NCI-H510A treated with DMSO at 0.1 percent for 48 hours (cell line): Measurements from ENCODE around the gene DARS1.

Source experiments
- DNase-seq: peaks from one replicate; lab custom pipeline; 2025; lab: John Stamatoyannopoulos, UW

The DARS1 gene

DNA sequence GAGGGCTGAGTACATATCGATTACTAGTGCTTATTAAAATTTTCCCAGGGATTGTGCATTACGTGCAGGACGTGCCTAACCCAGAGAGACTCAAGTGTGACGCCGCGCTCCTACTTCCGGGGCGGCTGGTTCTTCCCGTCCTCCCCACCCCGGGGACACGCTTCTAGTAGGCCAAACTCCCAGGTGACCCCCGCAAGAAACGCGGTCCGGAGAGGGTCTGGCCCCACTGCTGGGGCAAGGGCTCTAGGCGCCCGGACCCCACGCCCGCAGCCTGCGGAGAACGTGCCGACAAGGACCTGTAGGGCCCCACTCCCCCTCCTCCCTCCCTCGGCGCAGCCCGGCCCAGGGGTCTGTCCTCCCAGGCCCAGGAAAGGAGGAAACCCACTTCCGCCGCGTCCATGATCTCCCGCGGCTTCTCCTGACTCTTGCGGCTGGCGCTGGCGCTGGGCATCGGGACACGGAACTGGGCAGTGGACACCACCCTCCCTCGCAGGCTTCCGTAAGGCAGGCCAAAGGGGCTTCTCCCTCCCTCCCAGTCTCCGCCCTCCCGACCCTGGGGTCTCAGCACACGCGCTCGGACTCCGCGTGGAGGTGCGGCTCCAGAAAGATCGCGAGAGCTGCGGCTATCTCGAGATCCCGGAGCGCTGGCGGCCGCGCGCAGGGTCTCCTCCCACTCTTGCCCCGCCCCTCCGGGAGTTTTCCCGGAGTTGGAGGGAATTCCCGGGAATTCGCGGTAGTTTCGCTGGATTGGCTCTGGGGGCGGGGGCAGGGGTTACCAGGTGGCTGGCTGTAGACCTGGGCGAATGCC is at the start of gene DARS1:
DARS1 (minus strand) TSS at position 609 of the 808 bp plus-strand sequence; CDS start at position 451, 158 bp downstream.
- peak; percentile 90 for DNase-seq

- no peak for DNase-seq
Measured at GRCh38 chr2:136034629-136035028, 49.2 kb upstream of the DARS1 start.

DNA sequence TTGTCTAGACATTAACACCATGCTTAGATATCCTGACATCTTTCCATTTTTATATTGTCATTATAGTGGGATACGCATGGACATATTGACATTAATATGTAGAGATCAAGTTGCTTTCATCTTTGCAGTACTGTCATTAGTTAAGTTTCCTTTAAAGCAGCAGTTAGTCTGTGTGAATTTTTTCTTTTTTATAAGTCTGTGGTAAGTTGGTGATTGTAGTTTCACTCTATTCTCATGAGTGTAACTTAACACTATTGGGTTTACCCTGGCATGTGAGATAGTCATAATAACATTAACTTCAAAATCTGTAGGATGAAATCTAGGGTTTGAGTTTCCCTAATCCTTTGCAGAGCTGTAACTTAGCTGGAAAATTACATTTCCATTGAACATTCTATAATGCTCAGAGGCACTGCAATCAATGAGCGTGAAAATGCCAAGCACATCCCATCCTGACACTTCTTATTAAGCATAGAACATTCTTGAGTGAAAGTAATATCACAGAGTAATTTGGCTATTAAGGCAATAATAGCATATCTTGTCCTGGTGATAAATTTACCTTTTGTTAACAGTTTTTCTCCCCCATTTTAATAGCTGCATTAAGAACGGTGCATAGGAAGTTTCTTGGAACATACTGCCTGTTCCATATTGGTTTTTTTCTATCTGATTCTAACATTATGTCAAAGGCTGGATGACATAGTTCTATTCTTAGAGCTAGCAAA is 47.5 kb upstream of the DARS1 start:
- DNase-seq, result no peak

DNA sequence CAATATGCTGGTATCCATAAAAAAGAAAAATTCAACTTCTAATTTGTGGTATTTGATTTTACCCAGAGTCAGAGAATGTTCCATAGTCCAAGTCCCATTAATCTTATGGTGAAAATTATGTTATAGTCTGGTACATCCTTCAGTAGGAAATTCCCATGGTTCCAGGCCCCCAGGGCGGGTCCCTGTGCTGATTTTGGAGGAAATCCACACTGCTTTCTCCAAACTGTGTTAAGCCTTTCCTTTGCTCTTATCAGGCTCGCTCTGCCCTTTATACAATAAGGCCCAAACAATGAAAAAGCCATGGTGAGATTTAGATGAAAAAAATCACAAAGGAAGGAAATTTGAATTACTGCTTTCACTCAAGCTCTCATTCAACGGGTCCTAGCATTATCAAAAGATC is 46.8 kb upstream of the DARS1 start:
- no peak for DNase-seq

DNA sequence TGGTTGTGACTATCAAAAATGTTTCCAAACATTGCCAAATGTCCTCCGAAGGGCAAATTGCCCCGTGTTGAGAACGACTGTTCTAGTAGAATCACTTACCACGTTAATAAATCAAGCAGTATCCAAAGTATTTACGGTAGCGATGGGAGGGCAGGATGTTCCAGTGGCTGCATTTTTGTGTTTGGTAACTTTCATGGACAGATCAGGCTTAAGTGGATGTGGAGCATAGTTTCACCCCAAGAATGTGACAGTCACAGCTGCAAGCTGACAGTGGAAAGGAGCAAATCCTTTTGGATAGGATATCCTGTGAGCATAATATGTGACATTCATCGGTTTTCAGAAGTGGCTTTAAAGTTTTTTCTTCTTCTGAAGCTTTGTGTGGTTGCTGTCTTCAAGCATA is 46.3 kb upstream of the DARS1 start:
- no peak for DNase-seq

DNA sequence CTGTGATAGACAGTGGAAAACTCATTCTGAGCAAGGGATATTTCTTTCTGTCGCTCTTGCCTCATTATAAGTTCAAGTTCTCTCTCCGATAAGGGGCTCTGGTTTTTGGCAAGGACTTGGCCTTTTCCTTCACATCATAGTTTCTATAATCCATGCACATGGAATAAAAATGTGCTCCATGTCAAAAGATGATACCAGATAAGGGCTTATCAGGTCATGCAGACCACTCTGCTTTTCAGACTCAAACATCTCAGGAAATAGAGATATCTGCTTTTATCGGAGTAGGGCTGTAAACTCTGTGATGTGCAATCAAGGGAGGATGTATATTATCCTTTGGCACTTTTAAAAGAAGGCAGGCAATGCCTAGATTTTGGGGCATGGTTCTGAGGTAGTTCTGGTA is 45.0 kb upstream of the DARS1 start:
- no peak for DNase-seq

DNA sequence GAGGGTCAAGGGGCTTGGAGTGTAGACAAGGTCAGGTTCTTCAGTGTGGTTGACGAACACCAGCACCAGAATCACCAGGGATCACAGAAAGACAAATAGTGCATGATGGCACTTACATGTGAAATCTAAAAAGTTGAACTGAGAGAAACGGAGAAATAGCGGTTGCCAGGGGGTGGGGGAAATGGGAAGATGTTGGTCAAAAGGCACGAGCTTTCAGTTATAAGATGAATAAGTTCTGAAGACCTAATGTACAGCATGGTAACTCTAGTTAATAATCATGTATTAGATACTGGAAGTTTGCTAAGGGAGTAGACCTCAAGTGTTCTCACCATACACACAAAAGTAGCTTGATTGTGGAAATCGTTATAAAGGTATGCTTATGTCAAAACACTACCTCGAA is 43.7 kb upstream of the DARS1 start:
- DNase-seq, result no peak

DNA sequence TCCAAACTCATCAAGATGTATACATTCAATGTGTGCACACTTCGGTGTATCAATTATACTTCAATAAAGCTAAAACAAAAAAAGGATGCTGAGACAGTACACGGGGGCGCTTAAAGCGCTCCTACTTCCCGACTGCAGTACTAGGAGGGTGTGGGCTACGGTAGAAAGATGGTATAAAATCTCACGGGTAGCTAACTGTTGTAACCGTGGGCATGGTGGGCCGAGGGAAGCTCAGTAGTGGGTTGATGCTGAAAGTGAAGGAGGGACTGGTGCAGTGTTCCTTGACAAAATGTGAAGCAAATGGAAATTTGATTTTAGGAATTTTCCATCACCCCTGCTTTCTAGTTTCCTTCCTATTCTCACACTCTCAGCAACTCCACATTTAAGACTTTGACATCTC is 42.6 kb upstream of the DARS1 start:
- no peak for DNase-seq

DNA sequence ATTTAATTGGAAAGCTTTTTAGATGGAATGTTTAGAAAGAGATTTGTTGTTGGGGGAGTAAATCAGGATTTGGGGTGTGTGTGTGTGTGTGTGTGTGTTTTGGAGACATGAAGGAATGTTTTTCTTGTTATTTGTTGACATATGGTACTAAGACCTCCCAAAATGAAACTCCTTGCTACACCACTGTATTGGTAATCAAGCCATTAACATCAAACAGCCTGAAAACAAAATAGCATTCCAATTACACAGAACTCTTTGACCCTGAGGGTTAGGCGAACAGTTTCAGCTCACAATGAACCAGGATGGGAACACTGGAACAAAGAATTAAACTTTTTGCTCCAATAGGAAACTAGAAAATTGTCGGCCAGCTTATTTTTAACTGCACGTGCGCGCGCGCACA is 41.7 kb upstream of the DARS1 start:
- DNase-seq, result no peak

- DNase-seq, result peak; percentile 78
Measured at GRCh38 chr2:136025057-136025973, 39.9 kb upstream of the DARS1 start.

GRCh38 chr2:136024616-136025015 is 39.2 kb upstream of the DARS1 start:
- DNase-seq, result no peak

- DNase-seq, result no peak
Measured at GRCh38 chr2:136024185-136024584, 38.8 kb upstream of the DARS1 start.

GRCh38 chr2:136023416-136023815 is 38.0 kb upstream of the DARS1 start:
- DNase-seq, result no peak

GRCh38 chr2:136022396-136023146 is 37.1 kb upstream of the DARS1 start:
- no peak for DNase-seq

DNA sequence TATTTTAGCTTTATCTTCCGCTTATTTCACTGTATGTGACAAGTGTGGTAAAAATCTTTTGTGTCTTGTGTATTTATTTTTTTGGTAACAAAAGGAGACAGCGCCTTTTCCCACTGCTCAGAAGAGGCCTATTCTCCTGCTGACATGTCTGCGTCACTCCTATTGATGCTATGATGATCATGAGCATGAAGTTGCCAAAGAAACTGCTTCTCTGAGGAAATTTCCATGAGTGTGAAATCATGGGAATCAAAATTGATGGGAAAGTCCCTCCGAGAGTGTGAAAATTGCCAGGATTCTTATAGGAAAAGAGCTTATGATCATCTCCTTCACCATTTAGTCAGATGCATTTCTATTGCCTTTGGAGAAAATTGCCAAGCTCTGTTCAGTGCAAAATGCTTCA is 36.5 kb upstream of the DARS1 start:
- DNase-seq, result no peak

GRCh38 chr2:136021406-136021805 is 36.0 kb upstream of the DARS1 start:
- DNase-seq, result no peak

GRCh38 chr2:136020831-136021230 is 35.4 kb upstream of the DARS1 start:
- no peak for DNase-seq

- DNase-seq, result no peak
Measured at GRCh38 chr2:136019825-136020224, 34.4 kb upstream of the DARS1 start.

- no peak for DNase-seq
Measured at GRCh38 chr2:136019306-136019705, 33.9 kb upstream of the DARS1 start.

DNA sequence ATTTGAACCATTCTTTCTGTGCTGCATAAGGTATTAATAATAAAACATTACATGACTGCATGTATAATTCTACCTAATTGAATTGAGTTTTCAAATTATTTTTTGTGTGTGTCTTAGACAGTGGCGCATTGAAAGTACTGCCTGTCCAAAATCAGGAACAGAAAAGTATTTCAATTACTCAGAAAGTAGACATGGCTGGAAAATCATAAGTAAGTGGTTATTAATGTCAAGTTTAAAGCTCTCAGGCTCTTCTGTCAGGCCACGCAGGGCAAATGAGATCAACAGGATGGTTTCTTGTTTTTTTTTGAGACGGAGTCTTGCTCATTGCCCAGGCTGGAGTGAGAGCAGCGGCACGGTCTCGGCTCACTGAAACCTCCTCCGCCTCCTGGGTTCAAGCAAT is 32.4 kb upstream of the DARS1 start:
- no peak for DNase-seq

GRCh38 chr2:136016836-136017235 is 31.4 kb upstream of the DARS1 start:
- DNase-seq, result no peak

DNA sequence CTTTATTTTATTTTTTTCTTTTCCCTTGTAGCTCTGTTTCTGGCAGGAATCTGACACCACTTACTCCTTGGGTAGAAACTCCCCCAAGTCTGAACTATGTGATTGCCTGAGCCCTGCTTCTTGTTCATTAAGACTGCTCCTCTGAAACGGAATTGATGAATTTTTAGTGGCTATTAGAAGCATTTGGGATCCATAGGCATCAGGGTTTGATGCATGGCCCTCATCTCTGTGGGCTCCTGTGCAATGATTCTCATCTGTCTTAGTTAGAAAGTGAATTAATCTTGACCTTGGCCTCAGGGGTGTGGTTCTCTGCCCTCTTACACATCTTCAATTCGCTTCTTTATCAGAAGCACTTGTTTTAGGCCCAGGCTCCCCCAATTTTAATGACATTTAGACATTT is 31.0 kb upstream of the DARS1 start:
- DNase-seq, result no peak
